ENCODE results near the gene CLIC4. TPM values are rescaled to one million over a fixed set of nuclear protein-coding genes. Genes with fewer than 3 reads are reported as not detected.
"Not testable (repeated sequence)": the region's sequence is repeated elsewhere in the genome, so short reads cannot be mapped to it uniquely, and the experiment has no call there.

Gene CLIC4
- total RNA-seq, result 100 to 1,000 TPM in 4 of 6 donors, 10 to 100 TPM in 2; 44.0 to 234 (median 147) TPM

- H3K27ac ChIP-seq, result peak within 1 kb of the TSS; percentile 96 to 99 (median 98)
Observed at GRCh38 chr1:24744911-24745710, at the start of gene CLIC4. Gene CLIC4, plus strand, starts transcription at chr1:24745447. Its CDS starts 107 bp downstream, at chr1:24745554.

DNA sequence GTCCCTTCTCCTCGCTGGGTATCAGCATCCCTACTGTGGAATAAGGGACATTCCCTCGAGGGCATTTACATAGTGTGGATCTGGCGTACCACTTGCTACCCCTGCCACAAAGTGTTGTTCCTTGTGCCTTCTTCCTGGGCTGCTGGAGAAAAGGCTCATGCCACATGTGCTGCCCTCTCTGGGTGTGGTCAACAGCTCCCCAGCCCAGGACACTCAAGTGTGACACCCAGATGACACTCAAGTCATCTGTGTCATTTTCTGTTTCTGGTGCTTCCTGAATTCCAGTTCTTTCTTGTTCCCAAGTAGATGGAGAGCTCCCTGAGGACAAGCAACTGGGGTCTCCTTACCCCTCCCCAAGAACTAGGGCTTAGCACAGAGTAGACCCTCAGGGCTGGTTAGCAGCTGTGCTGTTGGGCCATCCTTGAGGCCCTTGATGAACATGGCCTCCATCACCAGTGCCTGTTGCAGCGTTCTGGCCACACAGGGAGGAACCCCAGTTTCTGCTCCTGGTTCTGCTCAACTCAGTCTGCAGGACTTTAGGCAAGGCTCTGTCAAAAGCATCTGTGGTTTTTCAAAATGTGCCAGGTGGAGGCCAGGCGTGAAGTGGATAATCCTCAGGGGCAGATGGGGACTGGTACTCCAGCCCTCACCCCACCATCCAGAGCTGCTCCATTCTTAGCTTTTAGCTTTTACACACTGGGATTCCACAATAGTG is 49.0 kb upstream of the CLIC4 start:
- no peaks in the 10 kb centered on the region for H3K36me3 ChIP-seq
- DNase-seq (no peak), ATAC-seq (ENCODE audit: low FRiP score in 2 of 2) (no peak)
- peaks cover 30 to 42% (median 37%) of the 10 kb centered on the region in 4 donors for H3K4me1 ChIP-seq
- no peaks in the 10 kb centered on the region for H3K27me3 ChIP-seq
- 91 to 95% methylated on average over 5 of the region's 5 CpGs for WGBS, 2 donors
- TF ChIP-seq POLR2AphosphoS5 (IDR thresholded peaks at IDR 0.05) (no peak), CTCF (IDR thresholded peaks at IDR 0.05) (no peak), EP300 (IDR thresholded peaks at IDR 0.05) (no peak), POLR2A (IDR thresholded peaks at IDR 0.05) (no peak)
- no peak overlapping the region for H3K4me3 ChIP-seq
- no peaks in the 10 kb centered on the region for H3K9me3 ChIP-seq
- peak overlapping the region; percentile 66 to 90 (median 78) for H3K27ac ChIP-seq

More at GRCh38 chr1:24744911-24745710, at the start of gene CLIC4:
- DNase-seq, result peak; percentile 100
- peak; percentile 68 to 100 (median 94) for TF ChIP-seq POLR2A (IDR thresholded peaks at IDR 0.05)
- peak in 3 of 6 experiments; percentile 15 to 76 (median 40) for TF ChIP-seq CTCF (IDR thresholded peaks at IDR 0.05)
- peak in 1 of 4 donors; percentile 80 for TF ChIP-seq EP300 (IDR thresholded peaks at IDR 0.05)
- TF ChIP-seq POLR2AphosphoS5 (IDR thresholded peaks at IDR 0.05), result peak; percentile 98 to 99
- Histone ChIP-seq H3K4me3 (peak within 1 kb of the TSS; percentile 89 to 98 (median 98)), H3K9me3 (no peaks in the 10 kb centered on the region), H3K4me1 (peaks cover 33 to 51% (median 37%) of the 10 kb centered on the region in 4 donors), H3K36me3 (no peaks in the 10 kb centered on the region), H3K27me3 (no peaks in the 10 kb centered on the region)
- peak; percentile 96 to 99 for ATAC-seq (ENCODE audit: low FRiP score in 2 of 2)
- 0 to 1% methylated on average over 14 to 31 of the region's 80 CpGs for WGBS, 2 donors

- H3K4me3 ChIP-seq, result no peak overlapping the region
- no peaks in the 10 kb centered on the region for H3K27me3 ChIP-seq
- H3K9me3 ChIP-seq, result no peaks in the 10 kb centered on the region
- no peak for ATAC-seq (ENCODE audit: low FRiP score in 2 of 2)
- no peak for DNase-seq
- no peaks in the 10 kb centered on the region for H3K36me3 ChIP-seq
- H3K4me1 ChIP-seq, result peaks cover 30 to 42% (median 37%) of the 10 kb centered on the region in 4 donors
- TF ChIP-seq EP300 (IDR thresholded peaks at IDR 0.05), result no peak
- no peak for TF ChIP-seq POLR2AphosphoS5 (IDR thresholded peaks at IDR 0.05)
- TF ChIP-seq CTCF (IDR thresholded peaks at IDR 0.05), result no peak
- TF ChIP-seq POLR2A (IDR thresholded peaks at IDR 0.05), result no peak
- H3K27ac ChIP-seq, result peak overlapping the region in 1 of 4 donors; percentile 90
- WGBS, 2 donors, result 92 to 96% methylated on average over 15 of the region's 15 CpGs
Observed at GRCh38 chr1:24696756-24697330, 48.4 kb upstream of the CLIC4 start.

GRCh38 chr1:24697453-24698001 is 47.7 kb upstream of the CLIC4 start:
- not testable (repeated sequence) for H3K4me3 ChIP-seq; H3K27ac ChIP-seq; H3K36me3 ChIP-seq; ATAC-seq (ENCODE audit: low FRiP score in 2 of 2); DNase-seq; H3K9me3 ChIP-seq; H3K27me3 ChIP-seq
- H3K4me1 ChIP-seq, result peaks cover 30 to 42% (median 36%) of the 10 kb centered on the region in 4 donors
- WGBS, 2 donors, result 89 to 94% methylated on average over 6 to 7 of the region's 7 CpGs

DNA sequence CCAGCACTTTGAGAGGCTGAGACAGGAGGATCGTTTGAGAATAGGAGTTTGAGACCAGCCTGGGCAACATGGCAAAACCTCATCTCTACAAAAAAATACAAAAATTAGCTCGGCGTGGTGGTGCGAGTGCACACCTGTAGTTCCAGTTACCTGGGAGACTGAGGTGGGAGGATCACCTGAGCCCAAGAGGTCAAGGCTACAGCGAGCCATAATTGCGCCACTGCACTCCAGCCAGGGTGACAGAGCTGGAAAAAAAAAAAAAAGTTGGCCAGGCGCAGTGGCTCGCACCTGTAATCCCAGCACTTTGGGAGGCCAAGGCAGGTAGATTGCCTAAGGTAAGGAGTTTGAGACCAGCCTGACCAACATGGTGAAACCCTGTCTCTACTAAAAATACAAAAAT is 46.9 kb upstream of the CLIC4 start:
- not testable (repeated sequence) for H3K4me3 ChIP-seq; H3K27me3 ChIP-seq; DNase-seq; H3K36me3 ChIP-seq; ATAC-seq (ENCODE audit: low FRiP score in 2 of 2); H3K27ac ChIP-seq; H3K9me3 ChIP-seq
- H3K4me1 ChIP-seq, result peaks cover 27 to 40% (median 33%) of the 10 kb centered on the region in 4 donors
- 91 to 93% methylated on average over 8 of the region's 8 CpGs for WGBS, 2 donors

All from upper lobe of left lung (tissue), 6 donors.